HG03457 (cell line): ENCODE results near the gene OVOL3.

ENCODE experiments used
- ATAC-seq: cut with Tn5 transposase; IDR thresholded peaks from one replicate; pipeline ENCODE4 v1.9.1; 2021; ENCODE audit warnings: moderate number of reproducible peaks; ENCODE audit not compliant: unreplicated experiment

The OVOL3 gene

GRCh38 chr19:36099166-36099785, 11.7 kb upstream of the OVOL3 start:
- no peak for ATAC-seq

GRCh38 chr19:36100476-36100875, 10.5 kb upstream of the OVOL3 start:
- no peak for ATAC-seq

GRCh38 chr19:36101550-36102327, 9.2 kb upstream of the OVOL3 start:
- no peak for ATAC-seq

GRCh38 chr19:36103040-36103626, 7.8 kb upstream of the OVOL3 start:
- ATAC-seq = no peak

- no peak for ATAC-seq
These were observed 6.9 kb upstream of the OVOL3 start for GRCh38 chr19:36103842-36104552.

GRCh38 chr19:36106441-36106840, 4.5 kb upstream of the OVOL3 start:
- no peak for ATAC-seq

- no peak for ATAC-seq
These were observed 4.0 kb upstream of the OVOL3 start for GRCh38 chr19:36106991-36107390.

- no peak for ATAC-seq
These were observed 2.3 kb upstream of the OVOL3 start for GRCh38 chr19:36108684-36109083.

- no peak for ATAC-seq
These were observed 227 bp downstream of the OVOL3 start for GRCh38 chr19:36111200-36111539.

- ATAC-seq = no peak
These were observed 1.7 kb downstream of the OVOL3 start for GRCh38 chr19:36112678-36113077.

- no peak for ATAC-seq
These were observed 2.5 kb downstream of the OVOL3 start for GRCh38 chr19:36113425-36113824.

GRCh38 chr19:36113894-36114720, 3.2 kb downstream of the OVOL3 start:
- ATAC-seq = peak; percentile 5

GRCh38 chr19:36114721-36115452, 3.9 kb downstream of the OVOL3 start, which contains the start of gene POLR2I:
Gene POLR2I, minus strand, starts transcription at chr19:36114875. Its CDS starts 19 bp downstream, at chr19:36114856.
- ATAC-seq = peak; percentile 75

- no peak for ATAC-seq
These were observed 4.8 kb downstream of the OVOL3 start, which contains the start of gene TBCB for GRCh38 chr19:36115453-36116343. Gene TBCB, plus strand, starts transcription at chr19:36115468. Its CDS starts 93 bp downstream, at chr19:36115561.

- no peak for ATAC-seq
These were observed 5.3 kb downstream of the OVOL3 start for GRCh38 chr19:36116344-36116637.

- ATAC-seq = no peak
These were observed 9.4 kb downstream of the OVOL3 start for GRCh38 chr19:36120092-36120983.

- ATAC-seq = no peak
These were observed 10.0 kb downstream of the OVOL3 start for GRCh38 chr19:36120984-36121358.

- no peak for ATAC-seq
These were observed 10.7 kb downstream of the OVOL3 start for GRCh38 chr19:36121486-36122124.
